GM18502 (cell line): ENCODE results near the gene RUNX2.

Source experiments
- ATAC-seq: cut with Tn5 transposase; IDR thresholded peaks from one replicate; pipeline ENCODE4 v1.9.1; 2021; ENCODE audit warnings: mild to moderate bottlenecking; ENCODE audit not compliant: unreplicated experiment, poor library complexity

RUNX2 gene

GRCh38 chr6:45430590-45431202, 102.6 kb downstream of the RUNX2 start:
- ATAC-seq: no peak

GRCh38 chr6:45431317-45432065, 103.4 kb downstream of the RUNX2 start:
- ATAC-seq: no peak

GRCh38 chr6:45432977-45433376, 104.8 kb downstream of the RUNX2 start:
- ATAC-seq: no peak

GRCh38 chr6:45433533-45434380, 105.6 kb downstream of the RUNX2 start:
- ATAC-seq: no peak

GRCh38 chr6:45434381-45434700, 106.2 kb downstream of the RUNX2 start:
- no peak for ATAC-seq

GRCh38 chr6:45436544-45437438, 108.7 kb downstream of the RUNX2 start:
- ATAC-seq: no peak

- no peak for ATAC-seq
Measured at GRCh38 chr6:45437439-45437815, 109.3 kb downstream of the RUNX2 start.

GRCh38 chr6:45438151-45438550, 110.0 kb downstream of the RUNX2 start:
- no peak for ATAC-seq

- ATAC-seq: no peak
Measured at GRCh38 chr6:45438849-45439406, 110.8 kb downstream of the RUNX2 start.

GRCh38 chr6:45439459-45439858, 111.3 kb downstream of the RUNX2 start:
- no peak for ATAC-seq

GRCh38 chr6:45439861-45440388, 111.8 kb downstream of the RUNX2 start:
- no peak for ATAC-seq

- ATAC-seq: no peak
Measured at GRCh38 chr6:45441851-45442453, 113.8 kb downstream of the RUNX2 start.

- no peak for ATAC-seq
Measured at GRCh38 chr6:45442716-45443115, 114.6 kb downstream of the RUNX2 start.

GRCh38 chr6:45445364-45445748, 117.2 kb downstream of the RUNX2 start:
- no peak for ATAC-seq

- ATAC-seq: no peak
Measured at GRCh38 chr6:45445749-45446549, 117.8 kb downstream of the RUNX2 start.

- ATAC-seq: no peak
Measured at GRCh38 chr6:45447005-45447404, 118.9 kb downstream of the RUNX2 start.

- no peak for ATAC-seq
Measured at GRCh38 chr6:45447716-45448115, 119.6 kb downstream of the RUNX2 start.
